Measurements from ENCODE around the gene CEP164.
"Not testable (repeated sequence)": the region's sequence is repeated elsewhere in the genome, so short reads cannot be mapped to it uniquely, and the experiment has no call there.

The CEP164 gene

GRCh38 chr11:117398618-117399017, 71.0 kb downstream of the CEP164 start:
- not testable (repeated sequence) for DNase-seq

DNA sequence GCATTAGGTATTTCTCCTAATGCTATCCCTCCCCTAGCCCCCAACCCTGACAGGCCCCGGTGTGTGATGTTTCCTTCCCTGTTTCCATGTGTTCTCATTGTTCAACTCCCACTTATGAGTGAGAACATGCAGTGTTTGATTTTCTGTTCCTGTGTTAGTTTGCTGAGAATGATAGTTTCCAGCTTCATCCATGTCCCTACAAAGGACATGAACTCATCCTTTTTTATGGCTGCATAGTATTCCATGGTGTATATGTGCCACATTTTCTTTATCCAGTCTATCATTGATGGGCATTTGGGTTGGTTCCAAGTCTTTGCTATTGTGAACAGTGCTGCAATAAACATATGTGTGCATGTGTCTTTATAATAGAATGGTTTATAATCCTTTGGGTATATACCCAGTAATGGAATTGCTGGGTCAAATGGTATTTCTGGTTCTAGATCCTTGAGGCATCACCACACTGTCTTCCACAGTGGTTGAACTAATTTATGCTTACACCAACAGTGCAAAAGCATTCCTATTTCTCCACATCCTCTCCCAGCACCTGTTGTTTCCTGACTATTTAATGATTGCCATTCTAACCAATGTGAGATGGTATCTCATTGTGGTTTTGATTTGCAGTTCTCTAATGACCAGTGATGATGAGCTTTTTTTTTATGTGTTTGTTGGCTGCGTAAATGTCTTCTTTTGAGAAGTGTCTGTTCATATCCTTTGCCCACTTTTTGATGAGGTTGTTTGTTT, 71.6 kb downstream of the CEP164 start:
- DNase-seq, result not testable (repeated sequence)

DNA sequence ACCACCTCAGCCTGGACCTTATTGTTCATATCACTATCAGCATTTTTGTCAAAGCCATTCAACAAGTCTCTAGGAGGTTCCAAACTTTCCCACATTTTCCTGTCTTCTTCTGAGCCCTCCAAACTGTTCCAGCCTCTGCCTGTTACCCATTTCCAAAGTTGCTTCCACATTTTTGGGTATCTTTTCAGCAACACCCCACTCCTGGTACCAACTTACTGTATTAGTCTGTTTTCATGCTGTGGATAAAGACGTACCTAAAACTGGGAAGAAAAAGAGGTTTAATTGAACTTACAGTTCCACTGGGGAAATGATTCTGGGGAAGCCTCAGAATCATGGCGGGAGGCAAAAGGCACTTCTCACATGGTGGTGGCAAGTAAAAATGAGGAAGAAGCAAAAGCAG, 78.2 kb downstream of the CEP164 start:
- not testable (repeated sequence) for DNase-seq

- DNase-seq, result no peak
These were observed 79.4 kb downstream of the CEP164 start for GRCh38 chr11:117407016-117407415.

GRCh38 chr11:117408356-117408755, 80.7 kb downstream of the CEP164 start:
- DNase-seq, result no peak

DNA sequence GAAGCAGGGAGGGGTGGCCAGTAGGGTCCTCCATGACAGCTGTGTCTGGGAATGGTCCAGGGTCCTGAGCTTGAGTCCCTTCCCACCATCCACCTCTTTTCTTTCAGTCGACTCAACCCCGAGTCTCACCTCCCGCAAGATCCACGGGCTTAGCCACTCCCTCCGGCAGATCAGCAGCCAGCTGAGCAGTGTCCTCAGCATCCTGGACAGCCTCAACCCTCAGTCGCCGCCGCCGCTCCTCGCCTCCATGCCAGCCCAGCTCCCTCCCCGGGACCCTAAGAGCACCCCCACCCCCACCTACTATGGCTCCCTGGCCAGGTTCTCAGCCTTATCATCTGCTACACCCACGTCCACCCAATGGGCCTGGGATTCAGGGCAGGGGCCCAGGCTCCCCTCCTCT, 81.9 kb downstream of the CEP164 start:
- no peak for DNase-seq

DNA sequence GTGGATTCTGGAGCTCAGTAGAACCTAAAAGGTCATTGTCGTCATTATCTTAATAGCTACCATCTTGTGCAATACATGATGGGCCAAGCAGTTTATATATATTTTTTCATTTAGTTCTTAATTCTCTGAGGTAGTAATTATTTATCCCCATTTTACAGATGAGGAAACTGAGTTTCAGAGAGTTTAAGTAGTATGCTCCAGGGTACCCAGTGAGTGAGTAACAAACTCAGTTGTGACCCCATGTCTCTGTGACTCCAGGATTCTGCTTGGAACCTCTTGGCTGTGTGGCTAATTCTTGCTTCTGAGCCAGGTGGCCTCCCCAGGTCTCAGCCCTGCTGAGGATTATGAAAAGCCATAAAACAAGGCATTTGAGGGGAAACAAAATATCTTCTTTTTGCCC, 82.6 kb downstream of the CEP164 start:
- DNase-seq, result no peak

DNA sequence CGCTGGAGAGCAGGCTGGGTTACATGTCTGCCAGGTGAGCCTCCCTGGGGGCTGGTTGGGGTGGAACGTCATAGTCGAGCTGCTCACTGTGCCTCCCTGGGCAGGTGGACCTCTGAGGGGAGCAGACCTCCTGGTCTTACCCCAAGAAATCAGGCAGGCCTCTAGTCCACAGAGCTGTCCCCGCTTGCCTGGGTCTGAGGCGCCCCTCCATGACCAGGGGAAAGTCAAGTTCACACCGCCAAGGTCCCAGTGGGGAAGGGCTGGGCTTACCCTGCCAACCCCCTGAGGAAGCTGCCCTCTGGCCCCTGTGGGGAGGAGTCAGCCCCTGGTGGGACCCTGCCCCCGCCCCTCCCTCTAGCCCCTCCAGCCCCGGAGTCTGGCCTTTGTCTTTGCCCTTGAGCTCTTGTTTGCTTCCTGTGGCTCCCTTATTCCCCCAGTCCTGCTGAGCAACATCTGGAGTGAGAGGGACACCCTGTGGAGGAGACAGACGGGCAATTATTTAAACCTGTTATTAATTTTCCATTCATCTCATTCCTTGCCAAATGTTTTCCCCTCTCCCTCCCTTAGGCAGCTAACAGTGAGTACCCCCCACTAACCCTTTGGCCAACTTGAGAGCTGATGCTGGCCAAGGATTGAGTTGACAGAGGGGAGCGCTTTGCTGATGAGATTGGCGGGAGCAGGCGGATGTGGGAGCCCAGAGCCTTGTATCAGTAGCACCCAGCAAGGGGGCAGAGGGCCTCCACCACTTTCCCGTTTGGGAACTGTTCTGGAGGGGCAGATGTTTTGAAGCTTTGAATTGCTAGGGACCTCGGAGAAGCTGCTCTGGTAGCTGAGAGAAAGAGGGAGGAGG, 83.4 kb downstream of the CEP164 start:
- no peak for DNase-seq

DNA sequence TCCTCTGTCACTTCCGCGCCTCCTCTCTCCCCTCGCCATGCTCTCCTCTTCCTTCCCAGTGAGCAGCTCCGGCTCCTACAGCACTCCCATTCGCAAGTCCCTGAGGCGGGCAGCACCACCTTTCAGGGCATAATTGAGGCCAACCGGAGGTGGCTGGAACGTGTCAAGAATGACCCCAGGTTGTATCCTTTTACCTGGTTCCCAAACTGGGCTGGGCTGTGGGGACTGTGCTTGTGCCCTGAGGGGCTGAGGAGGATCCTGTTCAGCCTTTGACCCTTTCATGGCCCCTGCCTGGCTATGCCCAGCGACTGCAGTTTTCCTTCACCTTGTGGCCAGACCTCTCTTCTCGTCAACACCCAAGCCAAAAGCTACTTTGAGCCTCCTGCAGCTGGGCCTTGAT, 84.1 kb downstream of the CEP164 start:
- DNase-seq, result no peak

- DNase-seq, result no peak
These were observed 84.5 kb downstream of the CEP164 start for GRCh38 chr11:117412176-117412575.

DNA sequence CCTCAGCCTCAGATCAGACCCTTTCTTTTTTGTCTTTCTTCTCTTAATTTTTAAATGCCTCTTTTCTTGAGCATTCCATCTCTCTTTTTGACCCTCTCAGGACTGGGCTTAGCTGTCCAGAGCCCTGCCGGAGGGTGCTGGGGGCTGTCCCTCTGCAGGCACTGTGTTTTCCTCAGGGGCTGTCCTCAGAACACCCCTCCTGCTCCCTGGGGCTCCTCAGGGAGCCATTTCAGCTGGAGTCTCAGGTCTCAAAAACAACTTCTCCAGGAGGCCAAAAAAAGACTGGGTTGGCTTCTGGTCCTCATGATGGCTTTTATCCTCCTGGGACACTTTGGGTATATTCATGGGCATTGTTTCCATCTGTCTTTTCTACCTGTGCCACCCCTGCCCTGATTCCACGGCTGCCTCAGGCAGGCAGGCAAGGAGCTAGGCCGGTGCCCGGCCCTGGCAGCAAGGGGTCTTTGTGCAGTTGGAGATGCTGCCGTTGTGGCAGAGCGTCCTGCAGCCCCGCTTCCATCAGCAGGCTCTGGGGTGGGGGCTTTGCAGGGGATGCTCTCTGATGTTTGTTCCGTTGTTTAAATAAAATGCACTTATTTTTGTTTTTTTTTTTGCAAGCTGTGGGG, 85.1 kb downstream of the CEP164 start:
- no peak for DNase-seq

- DNase-seq, result no peak
These were observed 86.0 kb downstream of the CEP164 start for GRCh38 chr11:117413616-117414015.

GRCh38 chr11:117414724-117415123, 87.1 kb downstream of the CEP164 start:
- no peak for DNase-seq

- DNase-seq, result no peak
These were observed 87.8 kb downstream of the CEP164 start for GRCh38 chr11:117415358-117415896.

- DNase-seq, result no peak
These were observed 89.7 kb downstream of the CEP164 start for GRCh38 chr11:117417342-117417741.

DNA sequence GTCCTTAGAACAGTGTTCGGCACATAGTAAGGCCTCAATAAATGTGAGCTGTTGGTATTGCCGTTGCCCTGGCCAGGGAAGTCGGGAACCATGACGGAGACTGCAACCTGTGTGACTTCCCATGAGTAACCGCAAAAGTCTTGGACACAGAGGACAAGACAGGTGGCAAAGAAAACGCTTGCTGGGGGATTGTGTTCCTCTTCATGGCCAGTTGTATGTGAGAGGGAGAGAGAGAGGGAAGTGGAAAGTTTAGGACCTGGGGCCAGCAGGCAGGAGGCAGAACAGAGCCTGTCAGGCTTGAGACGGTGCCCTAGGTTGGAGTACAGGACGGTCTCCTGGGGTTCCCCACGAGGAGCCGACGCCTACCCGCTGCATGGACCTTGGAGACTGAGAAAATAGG, 90.2 kb downstream of the CEP164 start:
- no peak for DNase-seq

GRCh38 chr11:117418737-117419481, 91.3 kb downstream of the CEP164 start:
- no peak for DNase-seq

- DNase-seq, result no peak
These were observed 92.0 kb downstream of the CEP164 start for GRCh38 chr11:117419482-117420142.

GRCh38 chr11:117420143-117420485, 92.5 kb downstream of the CEP164 start:
- DNase-seq, result no peak

- no peak for DNase-seq
These were observed 92.9 kb downstream of the CEP164 start for GRCh38 chr11:117420598-117420997.

DNA sequence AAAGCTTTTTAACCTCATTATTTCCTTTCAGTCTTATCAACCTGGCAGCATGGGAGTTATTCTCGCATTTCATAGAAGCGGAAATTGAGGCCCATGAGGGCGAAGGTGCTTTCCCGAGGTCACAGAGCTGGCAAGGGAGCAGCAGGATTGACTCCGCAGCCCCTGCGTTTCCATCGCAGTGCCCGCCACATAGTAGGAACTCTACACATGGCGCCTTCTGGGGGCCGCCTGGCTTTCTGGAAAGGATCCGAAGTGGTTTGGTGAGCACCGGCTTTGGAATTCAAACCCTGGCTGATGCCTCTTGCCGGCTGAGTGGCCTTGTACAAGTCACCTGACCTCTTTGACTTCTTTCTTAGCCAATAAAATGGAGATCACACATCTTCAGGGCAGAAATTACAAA, 93.4 kb downstream of the CEP164 start:
- no peak for DNase-seq

- no peak for DNase-seq
These were observed 93.8 kb downstream of the CEP164 start for GRCh38 chr11:117421476-117421875.

Measured in T-helper 1 cell (primary cell).